Femur (tissue), 1 donor: ENCODE results near the gene KCNJ4.

Experiments used
- DNase-seq: peaks from one replicate; pipeline ENCODE4 v3.0.0-alpha.2; 2017

The KCNJ4 gene

DNA sequence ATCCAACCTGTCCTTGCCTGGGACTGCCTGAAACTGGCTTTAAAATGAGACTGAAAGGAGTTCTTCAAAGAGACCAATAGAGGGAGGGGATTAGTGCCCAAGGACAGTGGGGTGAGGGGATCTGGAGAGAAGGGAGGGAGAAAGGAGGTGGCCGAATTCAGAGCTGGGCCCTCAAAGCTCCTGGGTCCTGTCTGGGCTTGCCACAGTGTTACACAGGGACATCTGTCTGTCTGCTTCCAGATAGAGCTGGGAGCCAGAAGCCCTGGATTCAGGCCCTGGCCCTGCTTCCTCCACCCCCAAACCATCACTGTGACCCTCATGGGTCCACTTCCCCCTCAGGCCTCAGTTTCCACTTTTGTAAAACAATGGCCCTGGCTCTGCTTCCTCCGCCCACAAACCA, 3.6 kb downstream of the KCNJ4 start:
- DNase-seq, result no peak

DNA sequence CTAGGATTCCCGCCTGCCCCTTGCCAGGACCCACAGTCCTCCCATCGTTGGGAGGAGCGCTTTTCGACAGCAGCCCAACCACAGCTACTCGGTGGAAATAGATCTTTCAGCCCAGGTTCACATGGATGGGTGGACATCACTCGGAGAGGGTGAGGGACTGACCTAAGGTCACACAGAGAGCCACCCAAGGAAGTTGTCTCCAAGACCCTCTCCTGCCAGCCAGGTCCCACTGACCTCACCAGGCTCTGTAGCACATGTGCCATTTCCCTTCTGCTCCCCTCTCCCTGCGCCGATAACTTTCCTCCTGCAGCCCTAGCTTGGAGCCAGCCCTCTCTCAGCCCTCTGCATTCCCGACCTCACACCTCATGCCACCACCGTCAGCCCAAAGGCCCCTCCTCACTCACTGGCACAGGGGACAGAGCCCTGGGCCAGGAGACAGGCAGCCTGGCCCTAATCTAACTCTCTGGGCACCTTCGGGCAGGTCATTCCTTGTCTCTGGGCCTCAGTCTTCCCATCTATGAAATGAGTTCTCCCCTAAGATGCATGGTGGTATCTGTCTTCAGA, 4.7 kb downstream of the KCNJ4 start:
- no peak for DNase-seq

DNA sequence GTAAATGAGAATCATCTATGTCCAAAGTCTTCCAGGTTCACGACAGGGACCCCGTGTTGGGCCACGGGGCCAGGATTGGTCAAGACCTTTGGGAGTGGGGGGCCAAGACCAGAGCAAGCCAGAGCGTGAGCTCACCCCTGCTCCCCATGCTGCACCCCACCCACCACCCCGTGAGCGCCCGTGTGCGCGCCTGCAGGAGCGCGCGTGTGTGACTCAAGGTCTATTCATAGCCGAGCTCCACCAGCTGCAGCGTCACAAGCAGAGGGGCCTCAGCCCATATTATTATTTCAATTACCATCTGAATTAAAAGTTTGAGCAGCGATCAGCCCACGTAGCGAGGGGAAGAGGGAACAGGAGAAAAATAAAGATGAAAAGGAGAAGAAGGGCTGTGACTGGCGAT, 5.2 kb downstream of the KCNJ4 start:
- no peak for DNase-seq

DNA sequence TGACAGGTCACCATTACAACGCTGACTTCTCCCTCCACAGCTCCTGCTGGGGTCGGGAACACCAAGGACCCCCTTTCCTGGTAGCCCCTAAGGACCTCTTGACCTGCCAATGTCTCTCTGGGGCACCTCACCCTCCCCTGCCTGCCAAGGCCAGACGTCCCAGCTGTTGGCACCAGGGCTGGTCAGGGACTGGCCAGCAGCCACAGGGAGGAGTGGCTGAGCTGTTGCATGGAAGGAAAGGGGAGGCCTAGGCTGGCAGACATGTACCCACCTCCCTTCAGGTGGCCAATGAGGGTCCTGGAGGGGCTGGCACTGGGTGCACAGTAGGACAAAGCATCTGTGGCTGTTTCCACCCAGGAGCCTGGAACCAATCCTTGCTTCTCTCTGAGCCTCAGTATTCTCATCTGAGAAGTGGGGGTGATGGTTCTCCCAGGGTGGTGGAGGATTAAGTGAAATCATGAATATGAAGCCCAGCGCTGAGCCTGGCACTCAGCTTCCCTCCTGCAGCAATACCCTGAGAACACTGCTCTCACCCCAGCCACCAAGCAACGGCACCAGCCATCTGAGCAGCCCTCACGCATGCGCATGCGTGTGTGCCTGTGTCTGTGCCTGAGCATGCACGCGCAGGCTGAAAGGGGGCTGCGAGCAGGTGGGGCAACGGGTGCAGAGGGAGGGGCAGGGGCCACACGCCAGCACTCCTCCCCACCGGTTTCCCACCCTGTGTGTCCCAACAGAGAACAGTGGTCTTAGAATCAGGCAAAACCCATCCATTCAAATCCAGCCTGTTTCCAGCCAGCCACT, 5.9 kb downstream of the KCNJ4 start:
- DNase-seq, result no peak

DNA sequence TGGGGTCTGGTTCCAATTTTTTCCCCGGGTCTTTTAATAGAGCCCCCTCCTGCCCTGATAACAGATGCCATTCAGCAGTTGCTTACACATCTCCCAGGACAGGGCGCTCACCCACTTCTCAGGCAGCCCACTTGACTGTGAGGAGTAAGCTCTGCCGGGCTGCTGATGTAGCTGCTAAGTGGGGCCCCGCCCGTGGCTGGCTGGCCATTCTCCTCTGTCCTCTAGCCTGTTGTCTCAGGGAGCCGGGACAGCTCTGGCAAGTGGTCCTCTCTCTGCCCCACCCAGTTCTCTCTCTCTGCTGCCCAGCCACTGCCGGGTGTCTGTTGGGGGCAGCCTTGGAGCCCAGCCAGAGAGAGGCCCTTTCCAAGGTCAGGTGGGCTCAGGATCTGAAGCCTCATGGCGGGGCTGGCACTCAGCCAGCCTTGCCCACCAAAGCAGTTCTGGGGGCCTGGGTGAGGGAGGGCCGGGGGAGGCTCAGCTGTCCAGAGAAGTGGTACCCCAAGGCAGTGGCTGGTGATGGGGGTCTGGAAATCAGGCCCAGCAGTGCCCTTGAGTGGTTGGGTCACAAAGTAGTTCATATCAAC, 8.9 kb downstream of the KCNJ4 start:
- DNase-seq, result no peak

DNA sequence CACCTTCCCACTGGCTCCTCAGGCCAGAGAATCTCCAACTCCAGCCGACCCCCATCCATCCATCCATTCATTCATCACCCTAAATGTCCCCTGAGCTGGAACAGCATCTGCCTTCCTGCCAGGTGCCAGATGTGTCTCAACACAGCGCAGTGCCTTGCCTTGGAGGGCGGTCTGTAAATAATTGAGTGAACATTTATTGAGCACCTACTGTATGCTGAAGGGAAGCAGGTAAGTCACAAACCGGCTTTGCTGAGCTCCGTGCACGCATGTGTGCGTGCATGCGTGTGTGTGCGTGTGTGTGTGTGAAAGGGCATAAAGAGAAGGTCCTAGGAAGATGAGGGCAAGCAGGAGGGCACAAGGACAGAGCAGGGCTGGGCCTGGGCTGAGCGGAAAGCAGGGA, 10.2 kb downstream of the KCNJ4 start:
- DNase-seq, result no peak

DNA sequence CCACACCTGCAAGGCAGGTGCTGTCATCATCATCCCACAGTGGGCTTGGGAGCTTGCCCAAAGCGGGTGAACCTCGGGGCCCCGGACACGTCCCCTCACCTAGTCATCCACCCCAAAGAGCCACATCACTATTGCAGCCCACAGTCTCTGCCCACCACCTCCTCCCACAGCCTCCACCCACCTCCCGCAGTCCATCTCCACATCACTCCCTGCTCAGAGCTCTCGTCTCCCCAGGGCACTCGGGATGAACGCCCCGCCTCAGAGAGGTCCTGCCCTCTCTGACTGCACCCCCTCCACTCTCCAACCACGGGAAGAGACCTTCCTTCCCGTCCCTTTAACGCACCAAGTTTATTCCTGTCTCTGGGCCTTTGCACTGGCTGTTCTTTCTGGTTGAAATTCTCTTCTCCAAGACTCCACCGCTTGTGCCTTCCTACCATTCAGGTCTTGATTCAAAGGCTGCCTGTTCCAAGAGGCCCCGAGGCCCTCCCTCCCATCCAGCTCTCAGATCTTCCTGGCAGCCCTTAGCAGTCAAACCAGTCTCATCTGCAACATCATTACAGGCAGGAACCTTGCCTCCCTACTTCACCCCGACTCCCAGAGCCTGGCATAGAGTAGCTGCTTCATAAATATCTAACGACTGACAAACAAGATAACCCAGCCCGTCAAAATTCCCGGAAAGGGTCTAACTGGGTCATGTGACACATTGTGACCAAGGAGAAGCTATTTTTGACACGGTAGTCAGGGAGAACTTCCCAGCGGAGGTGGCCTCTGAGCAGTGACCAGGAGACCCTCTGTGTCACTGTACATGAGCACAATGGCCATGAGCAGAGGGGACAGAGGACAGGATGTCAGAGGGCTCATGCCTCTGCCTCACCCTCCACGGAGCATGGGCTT, 11.1 kb downstream of the KCNJ4 start:
- no peak for DNase-seq

DNA sequence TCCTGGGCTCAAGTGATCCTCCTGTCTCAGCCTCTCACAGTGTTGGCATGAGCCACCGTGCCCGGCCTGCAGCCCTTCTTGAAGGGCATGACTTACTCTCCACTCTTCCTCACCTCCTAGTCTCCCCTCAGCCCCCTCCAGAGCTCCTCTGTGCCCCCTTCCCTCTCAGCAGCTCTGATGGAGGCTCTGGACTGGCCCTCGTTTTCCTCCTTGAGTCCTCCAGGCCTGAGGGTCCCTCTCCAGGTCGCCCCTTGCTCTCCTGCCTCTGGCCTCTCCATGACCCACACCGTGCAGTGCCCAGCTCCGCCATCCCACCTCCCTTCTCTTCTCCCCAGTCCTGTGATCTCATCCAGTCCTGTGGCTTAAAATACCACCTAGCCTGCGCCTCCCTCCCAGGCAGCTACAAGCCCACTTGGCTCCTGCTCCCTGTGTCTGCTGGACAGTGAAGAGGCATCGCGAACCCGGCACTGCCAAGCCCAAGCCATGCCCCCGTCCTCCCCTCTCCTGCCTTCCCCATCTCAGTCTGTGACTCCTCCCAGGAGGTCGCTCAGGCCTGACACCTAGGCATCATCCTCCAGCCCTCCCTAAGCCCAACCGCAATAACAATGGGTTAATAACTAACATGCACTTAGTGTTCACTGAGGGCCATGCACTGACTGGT, 11.9 kb downstream of the KCNJ4 start:
- no peak for DNase-seq

DNA sequence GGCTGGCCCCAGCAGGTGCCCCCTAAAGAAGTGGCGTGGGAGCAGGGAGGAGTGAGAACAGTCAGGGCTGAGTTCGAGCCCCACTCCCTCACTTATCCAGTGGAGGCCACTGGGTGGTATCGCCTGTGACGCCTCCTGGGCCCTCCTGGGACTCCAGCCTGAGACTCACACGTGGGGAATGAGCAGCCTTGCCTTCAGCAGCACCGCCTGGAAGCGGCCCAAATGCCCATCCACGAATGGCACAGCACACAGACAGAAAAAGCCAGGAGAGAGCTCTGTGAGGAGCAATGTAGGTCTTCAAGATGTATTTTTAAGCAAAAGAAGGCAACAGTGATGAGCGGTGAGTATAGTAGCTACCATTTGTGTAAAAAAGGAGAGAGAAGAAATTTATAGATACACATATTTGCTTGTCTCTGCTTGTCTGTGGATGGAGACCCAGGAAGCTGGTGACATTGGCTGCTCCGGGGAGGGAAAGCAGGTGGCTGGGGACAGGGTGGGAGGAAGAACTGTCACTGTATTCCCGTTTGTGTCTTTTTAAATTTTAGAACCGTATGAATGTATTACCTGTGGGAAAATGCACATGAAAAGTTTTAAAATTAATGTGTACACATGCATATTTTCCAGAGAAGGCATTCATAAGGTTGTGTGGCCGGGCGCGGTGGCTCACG, 13.2 kb downstream of the KCNJ4 start:
- no peak for DNase-seq

DNA sequence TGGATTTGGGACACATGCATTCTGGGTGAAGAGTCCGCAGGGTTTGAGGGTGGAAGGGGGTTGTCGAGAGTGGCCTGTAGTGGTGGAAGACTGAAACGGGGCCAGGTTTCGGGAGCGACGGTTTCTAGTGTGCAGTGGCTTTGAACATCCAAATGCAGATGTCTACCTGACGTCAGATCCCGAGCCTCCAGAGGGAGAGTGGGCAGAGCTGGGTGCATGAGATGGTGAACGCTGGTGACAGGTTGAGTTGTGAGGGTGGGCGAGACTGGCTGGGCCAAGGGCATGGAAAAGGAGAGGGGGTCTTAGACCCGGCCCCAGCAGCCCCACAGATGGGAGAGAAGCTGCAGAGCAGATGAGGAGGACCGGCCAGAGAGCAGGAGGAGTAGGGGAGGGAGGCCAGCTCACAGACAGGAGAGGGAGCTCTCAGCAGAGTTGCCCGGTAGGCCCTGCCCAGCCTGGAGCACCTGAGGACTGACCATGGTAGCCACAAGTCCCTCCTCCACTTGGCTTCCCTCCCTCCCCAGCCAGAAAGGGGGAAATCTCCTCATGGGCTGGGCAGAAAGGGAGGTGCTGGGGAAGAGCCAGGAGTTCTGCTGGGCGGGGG, 14.2 kb downstream of the KCNJ4 start:
- DNase-seq, result no peak

DNA sequence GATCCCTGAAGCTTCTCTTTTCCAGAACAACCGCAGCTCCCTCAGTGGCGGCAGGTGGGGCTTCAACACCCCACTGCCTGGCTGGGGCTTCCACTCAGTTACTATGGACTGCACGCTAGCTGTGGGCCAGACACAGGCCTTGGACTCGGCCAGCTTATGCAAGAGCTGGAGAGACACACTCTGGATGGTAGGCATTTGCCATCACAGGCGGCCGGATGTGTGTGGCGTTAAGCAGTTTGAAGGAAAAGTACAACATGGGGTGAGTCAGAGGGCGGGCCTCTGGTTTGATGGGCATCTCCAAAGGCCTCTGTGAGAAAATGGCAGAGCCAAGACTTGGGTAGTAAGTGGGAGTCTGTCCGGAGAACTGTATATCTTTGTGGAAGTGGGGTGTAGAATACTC, 17.6 kb downstream of the KCNJ4 start:
- DNase-seq, result no peak

DNA sequence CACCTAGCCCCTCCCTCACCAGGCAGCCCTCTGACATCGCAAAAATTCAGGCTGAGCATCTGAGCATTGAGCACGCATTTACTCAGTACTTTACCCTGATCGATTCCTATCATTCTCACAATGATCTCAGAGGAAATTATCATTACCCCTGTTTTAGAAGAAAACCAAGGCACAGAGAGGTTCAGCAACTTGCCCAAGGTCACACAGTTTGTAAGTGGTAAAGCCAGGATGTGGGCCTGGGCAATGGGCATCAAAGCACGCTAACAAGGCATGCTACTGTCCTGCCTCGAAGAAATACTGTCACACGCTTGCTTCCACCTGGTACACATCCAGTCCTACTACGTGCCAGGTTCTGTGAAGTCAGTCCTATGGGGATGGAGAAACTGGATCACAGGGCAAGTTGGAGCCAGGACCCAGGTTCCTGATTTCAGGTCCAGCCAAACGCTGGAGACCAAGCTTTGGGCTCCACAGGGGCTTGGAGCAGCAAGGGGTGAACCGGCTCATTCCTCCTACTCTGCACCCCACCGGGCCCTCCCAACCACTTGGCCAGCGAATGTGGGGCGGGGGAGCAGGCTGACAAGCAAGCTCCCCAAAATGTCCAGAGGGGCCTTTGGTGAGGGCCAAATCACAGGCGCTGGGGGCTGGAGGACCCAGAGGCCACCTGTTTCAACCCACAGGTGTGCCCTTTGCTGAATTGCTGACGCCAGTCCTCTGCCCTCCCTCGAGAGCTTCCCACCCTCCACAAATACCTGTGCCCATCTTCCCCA, 18.2 kb downstream of the KCNJ4 start:
- DNase-seq, result no peak

DNA sequence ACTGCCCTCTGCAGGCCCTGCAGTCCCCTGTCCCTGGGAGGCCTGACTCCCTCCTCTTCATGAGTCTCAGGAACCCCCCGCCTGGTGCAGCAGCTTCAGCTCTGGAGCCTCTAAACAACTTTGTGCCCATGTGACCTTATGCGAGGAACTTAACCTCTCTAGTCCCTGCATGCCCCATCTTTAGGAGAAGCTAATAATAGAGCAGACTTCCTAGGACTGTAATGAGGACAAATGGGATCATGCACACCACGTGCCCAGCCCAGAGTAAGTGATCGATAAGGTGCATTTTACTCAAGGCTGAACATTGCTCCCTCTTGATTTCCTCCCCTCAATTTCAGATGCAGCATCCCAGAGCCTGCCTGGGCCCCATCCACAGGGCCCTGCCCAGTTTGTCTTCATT, 19.0 kb downstream of the KCNJ4 start:
- DNase-seq, result no peak

DNA sequence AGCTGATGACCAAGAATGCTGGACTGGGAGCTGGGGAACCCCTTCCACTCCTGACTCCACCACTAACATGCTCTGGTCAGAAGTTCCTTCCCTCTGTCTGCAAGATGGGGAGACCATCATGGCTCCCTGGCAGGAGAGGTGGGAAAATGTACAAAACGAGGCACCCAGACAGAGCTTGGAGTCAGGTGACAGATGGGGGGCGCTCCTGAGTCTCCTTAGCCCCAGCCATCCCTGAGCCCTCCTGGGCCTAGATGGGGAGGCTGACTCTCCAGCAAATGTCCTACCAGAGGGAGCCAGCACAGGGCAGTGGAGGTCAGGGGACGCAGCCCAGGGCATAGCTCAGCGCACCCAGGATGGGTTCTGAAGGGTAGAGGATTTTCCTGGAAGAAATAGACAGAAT, 20.0 kb downstream of the KCNJ4 start:
- DNase-seq, result no peak

DNA sequence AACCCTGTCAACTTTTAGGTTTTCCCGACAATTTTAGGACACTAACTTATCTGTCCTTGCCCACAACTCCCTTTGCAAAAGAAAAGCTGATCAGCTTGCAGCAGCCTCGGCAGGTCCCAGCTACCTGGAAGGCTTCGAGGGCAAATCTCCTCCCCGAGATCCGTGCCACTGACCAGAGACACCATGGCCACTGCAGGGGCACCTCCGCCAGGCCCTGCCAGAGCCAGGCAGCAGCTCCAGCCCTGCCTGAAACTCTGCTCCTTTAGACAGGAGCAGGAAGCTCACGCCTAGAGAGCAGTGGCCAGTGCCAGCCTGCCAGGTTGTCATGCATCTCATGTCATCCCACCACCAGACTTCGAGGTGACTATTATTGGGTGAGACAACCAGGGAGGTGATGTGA, 21.1 kb downstream of the KCNJ4 start:
- DNase-seq, result no peak

DNA sequence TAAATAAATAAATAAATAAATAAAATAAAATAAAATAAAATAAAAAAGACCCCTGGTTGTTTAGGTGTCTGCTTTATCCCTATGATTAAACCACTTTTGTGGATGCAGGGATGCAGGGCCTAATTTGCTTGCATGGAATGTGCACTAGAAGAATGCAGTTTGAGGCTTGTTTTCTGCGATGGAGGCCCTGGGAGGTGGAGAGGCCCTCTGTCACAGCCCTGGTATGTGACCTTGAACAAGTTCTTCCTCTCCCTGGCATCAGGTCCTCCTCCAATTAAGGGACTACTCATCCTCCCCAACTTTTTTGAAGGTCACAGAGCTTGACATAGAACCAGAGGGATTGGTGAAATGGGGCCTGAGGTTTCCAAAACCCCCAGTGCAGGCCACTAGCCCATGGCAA, 22.7 kb downstream of the KCNJ4 start:
- no peak for DNase-seq

DNA sequence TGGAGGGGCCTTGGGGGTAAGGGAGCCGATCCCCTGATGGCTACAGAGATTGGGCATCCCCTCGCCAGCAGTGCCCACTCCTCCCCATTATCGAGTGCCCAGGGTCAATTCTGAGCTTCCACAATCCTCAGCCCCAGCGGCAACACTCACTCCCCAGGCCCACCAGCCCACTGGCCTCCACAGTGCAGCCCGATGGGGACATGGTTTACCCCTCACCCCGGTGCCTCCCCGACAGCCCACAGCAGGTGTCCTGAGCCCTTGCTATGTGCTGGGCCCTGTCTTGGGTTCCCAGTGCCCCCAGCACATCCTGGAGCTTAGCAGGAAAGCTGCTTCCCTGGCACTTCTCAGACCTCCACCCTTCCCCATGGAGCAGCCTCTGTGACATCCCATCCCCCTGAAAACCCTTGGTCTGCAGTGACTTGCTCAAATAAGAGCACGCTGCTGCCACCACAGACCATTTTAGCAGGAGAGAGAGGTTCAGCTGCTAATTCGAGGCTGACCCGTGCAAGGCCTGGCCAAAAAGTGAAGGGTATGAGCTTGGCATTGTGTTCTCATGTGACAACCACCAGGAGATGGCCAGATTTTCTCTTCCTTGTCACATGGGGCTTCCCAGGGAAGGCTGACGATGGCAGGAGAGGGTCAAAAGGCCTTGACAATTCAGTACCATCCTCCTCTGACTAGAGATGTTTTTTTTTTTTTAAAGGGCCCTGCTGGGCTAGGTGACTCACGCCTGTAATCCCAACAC, 23.6 kb downstream of the KCNJ4 start:
- no peak for DNase-seq

DNA sequence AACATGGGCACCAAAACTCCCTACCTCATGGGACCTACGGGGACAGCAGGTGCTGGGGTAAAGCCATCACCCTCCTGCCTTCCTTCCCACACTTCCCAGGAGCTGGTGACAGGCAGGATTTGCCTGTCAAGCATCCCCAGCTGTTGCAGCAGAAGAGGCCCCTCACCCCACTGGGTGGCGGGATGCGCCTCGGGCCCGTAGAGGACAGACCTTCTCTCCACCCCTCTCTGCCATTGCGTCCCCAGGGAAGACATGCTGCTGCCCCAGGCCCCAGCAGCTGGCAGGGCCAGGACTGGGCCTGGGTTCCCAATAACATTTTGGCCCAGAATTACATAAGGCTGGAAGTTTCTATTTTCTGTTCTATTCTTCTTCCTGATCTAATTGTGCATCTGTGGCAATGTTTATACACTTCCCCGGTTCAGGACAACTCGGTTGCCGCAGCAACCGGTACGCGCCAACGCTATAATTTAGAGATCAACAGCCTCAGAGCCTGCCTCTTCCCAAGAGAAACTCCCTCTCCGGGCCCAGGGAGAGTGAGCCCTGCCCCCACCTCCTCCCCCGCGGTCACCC, 25.4 kb downstream of the KCNJ4 start:
- DNase-seq, result peak; percentile 74

DNA sequence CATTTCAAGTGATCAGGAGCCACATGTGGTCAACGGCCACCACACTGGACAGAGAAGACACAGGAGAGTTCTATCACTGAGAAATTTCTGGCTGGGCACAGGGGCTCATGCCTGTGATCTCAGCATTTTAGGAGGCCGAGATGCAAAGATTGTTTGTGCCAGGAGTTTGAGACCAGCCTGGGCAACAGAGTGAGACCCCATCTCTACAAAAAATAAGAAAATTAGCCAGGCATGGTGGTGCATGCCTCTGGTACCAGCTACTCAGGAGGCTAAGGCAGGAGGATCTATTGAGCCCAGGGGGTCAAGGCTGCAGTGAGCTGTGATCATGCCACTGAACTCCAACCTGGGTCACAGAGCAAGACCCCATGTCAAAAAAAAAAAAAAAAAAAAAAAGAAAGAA, 26.3 kb downstream of the KCNJ4 start:
- no peak for DNase-seq

DNA sequence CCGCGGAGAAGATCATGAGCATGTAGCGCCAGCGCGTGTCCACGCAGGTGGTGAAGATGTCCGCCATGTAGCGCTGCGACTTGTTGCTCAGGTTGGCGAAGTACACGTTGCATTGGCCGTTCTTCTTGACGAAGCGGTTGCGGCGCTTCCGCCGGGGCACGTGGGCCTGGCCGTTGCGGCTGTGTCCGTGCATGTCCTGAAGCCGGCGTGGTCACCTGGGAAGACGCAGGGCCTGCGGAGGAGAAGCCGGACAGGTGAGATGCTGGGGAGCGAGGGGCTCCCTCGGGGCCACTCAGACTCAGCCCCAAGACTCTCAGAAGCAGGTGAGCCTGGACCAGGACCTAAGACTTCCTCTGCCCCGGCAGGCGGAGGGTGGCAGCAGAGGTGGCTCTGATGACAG, 27.1 kb downstream of the KCNJ4 start:
- DNase-seq, result no peak
